Activated naive CD8-positive, alpha-beta T cell treated with anti-CD3 and anti-CD28 coated beads, Interleukin-2, amount 50 U/mL, for 24 hours (primary cell): Measurements from ENCODE around the gene TOGARAM1.

Source experiments
- ATAC-seq: fragments of 150-1000 bp; cut with Tn5 transposase; one replicate; pipeline ENCODE4 v1.10.0; 2021
- DNase-seq: peaks from one replicate; pipeline ENCODE4 v3.0.0; 2021
- H3K27ac Mint-ChIP-seq: one replicate; pipeline ENCODE4 v1.8.0; 2021; ENCODE audit warnings: mild to moderate bottlenecking, mixed read lengths
- H3K27me3 Mint-ChIP-seq: one replicate; pipeline ENCODE4 v1.8.0; 2021; ENCODE audit warnings: mixed read lengths
- H3K36me3 Mint-ChIP-seq: one replicate; pipeline ENCODE4 v1.8.0; 2021; ENCODE audit warnings: low read depth, mixed read lengths
- H3K4me1 Mint-ChIP-seq: one replicate; pipeline ENCODE4 v1.8.0; 2021; ENCODE audit warnings: mixed read lengths
- H3K4me3 Mint-ChIP-seq: one replicate; pipeline ENCODE4 v1.8.0; 2021; ENCODE audit warnings: mild to moderate bottlenecking, moderate library complexity, mixed read lengths
- H3K9me3 Mint-ChIP-seq: one replicate; pipeline ENCODE4 v1.8.0; 2021; ENCODE audit warnings: mixed read lengths

TOGARAM1 gene

DNA sequence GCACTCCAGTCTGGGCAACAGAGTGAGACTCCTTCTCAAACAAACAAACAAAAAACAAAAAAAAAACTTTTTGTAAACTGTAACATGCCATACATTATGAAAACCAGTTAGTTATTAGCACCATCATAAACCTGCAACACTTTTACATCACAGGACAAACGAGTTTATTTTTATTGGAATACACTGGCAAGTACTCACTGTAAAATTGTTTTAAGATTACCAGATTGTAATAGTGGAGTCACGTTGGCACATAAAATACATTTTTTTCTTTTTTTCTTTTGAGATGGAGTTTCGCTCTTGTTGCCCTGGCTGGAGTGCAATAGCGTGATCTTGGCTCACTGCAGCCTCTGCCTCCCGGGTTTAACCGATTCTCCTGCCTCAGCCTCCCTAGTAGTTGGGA is 156.6 kb downstream of the TOGARAM1 start:
- Mint-ChIP-seq H3K27ac (no peak overlapping the region), H3K4me1 (peaks cover 8% of the 10 kb centered on the region)

DNA sequence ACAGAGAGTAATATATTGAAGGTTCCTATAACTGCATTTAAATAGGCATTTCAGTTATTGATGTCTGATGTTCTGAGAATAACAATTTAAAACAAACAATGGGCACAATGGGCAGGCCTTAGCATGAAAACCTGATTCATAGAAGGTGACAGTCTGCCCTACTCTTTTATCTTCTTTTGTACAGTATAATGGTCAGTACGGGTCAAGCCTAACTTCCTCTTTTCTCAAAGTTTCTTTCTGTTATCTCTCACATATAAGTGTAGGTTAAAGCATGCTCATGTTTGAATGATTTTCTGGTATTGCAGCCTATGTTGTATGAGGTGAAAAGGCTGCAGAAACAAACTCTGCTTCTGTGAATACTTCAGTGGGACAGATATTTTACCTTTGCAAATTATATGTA is 158.1 kb downstream of the TOGARAM1 start:
- no peak overlapping the region for H3K4me3 Mint-ChIP-seq
- H3K36me3 Mint-ChIP-seq: peaks cover 48% of the 10 kb centered on the region
- no peaks in the 10 kb centered on the region for H3K27me3 Mint-ChIP-seq
- DNase-seq (no peak), ATAC-seq (no peak)
- H3K9me3 Mint-ChIP-seq: no peaks in the 10 kb centered on the region
- H3K27ac Mint-ChIP-seq: no peak overlapping the region
- no peaks in the 10 kb centered on the region for H3K4me1 Mint-ChIP-seq

More for the DNA sequence above, 156.6 kb downstream of the TOGARAM1 start:
- H3K9me3 Mint-ChIP-seq: no peaks in the 10 kb centered on the region
- no peak for DNase-seq
- H3K4me3 Mint-ChIP-seq: no peak overlapping the region
- H3K27me3 Mint-ChIP-seq: no peaks in the 10 kb centered on the region
- peaks cover 52% of the 10 kb centered on the region for H3K36me3 Mint-ChIP-seq
- ATAC-seq: no peak

DNA sequence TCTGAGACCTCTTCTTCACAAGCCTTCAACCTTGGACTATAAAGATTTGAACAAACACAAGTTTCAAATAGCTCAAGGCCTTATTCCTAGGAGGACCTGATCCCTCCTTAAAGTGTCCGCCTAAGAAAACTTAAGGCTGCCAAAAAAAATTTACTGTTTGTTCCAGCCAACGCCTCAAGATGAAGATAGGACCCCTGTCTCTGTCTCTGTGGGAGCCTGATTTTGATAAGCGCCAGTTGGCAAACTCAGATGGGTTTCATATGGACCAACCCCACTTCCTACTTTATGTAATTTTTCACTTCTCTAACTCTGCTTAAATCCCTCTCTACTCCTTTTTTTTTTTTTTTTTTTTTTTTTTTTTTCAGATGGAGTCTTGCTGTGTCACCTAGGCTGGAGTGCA is 161.3 kb downstream of the TOGARAM1 start:
- H3K4me3 Mint-ChIP-seq: no peak overlapping the region
- no peaks in the 10 kb centered on the region for H3K9me3 Mint-ChIP-seq
- H3K27ac Mint-ChIP-seq: no peak overlapping the region
- peaks cover 3% of the 10 kb centered on the region for H3K4me1 Mint-ChIP-seq
- ATAC-seq (no peak), DNase-seq (no peak)
- peaks cover 45% of the 10 kb centered on the region for H3K36me3 Mint-ChIP-seq
- no peaks in the 10 kb centered on the region for H3K27me3 Mint-ChIP-seq
